Superior temporal gyrus (tissue), 1 donor: ENCODE measurements around the gene GALNT12.

Experiments used
- DNase-seq: peaks from one replicate; pipeline ENCODE4 v3.0.0-alpha.2; 2016; ENCODE audit errors: extremely low spot score

GALNT12 gene

GRCh38 chr9:98832768-98833089 is 25.3 kb downstream of the GALNT12 start:
- no peak for DNase-seq

- no peak for DNase-seq
These were observed 25.9 kb downstream of the GALNT12 start for GRCh38 chr9:98833090-98833956.

DNA sequence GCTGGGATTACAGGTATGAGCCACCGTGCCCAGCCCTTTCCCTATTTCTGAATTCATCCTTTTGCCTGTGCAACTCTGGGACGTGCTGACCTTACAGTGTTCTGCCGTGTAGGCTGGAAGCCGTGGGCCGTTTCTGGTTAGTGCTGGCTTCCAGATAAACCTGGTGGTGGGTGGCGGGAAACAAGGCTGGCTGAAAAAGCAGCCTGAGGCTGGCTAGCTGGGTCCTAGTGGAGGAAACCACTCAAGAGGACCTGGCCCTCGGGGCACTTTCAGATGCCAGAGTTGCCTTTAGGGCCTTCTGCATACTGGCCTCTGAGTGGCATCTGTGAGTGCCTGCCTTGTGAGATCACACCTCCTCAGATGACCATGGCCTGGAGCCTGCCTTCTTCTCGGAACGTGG is 26.9 kb downstream of the GALNT12 start:
- DNase-seq: no peak

- no peak for DNase-seq
These were observed 28.7 kb downstream of the GALNT12 start for GRCh38 chr9:98836206-98836605.

DNA sequence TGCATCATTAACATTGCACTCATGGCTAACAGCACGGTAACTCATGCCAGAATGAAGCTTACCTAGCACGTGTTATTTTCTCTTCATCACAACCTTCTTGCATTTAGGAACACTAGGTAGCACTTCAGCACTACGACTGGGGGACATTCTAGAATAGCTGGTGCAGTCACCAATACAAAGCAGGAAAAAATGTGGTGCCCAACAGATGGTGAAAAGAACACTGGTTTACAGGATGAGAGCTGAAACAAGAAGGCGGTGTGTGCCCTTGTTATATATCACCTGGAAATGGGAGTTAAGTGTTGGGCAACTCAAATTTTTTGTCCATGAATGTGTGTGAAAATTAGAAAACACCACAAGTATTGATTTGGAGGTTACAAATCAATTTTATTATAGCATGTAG is 30.0 kb downstream of the GALNT12 start:
- no peak for DNase-seq

GRCh38 chr9:98838155-98838867 is 30.8 kb downstream of the GALNT12 start:
- no peak for DNase-seq

DNA sequence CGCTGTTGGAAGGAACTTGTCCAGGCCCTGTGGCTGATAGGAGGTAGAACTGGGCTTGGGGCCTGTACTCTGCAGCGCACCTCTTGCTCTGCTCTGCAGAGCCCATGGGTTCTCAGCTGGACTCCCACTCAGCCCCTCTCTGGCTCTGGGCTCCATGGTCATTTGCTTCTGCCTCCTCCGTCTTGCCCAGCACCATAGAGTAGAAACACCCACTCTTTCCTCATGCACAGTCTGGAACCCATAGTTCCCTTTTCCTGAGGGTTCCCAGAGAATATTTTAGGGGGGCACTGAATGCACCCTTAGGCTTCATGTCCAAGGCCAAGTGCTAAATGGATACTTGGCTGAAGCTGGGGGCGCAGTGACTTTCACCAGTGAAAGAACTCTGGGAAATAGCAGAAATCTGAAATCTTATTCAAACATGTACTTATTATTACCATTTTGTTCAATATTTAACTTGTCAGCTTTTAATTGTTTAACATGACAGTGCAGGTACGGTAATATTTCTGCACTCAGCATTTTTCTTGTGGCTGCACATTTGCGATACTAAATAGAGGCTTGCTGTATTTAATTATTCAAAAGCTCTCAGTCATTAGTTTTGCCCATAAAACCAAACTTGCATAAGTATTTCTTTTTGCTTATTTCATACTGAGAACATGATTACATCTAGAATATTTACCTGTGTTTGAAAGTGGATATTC is 31.5 kb downstream of the GALNT12 start:
- DNase-seq: no peak

DNA sequence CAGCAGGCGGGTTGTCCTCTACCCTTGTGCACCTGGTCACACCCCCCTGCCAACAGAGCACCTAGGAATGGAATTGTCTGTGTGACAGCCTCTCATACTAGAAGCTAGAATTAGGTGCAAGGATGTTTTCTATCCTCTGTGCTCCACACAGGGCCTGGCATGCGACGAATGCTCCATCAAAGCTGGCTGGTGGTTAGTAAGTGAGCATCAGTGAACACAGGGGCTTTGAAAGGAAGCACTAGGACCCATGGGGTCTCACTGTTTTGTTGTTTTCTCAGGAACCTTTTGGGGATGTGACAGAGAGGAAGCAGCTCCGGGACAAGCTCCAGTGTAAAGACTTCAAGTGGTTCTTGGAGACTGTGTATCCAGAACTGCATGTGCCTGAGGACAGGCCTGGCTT is 32.3 kb downstream of the GALNT12 start:
- DNase-seq: no peak

DNA sequence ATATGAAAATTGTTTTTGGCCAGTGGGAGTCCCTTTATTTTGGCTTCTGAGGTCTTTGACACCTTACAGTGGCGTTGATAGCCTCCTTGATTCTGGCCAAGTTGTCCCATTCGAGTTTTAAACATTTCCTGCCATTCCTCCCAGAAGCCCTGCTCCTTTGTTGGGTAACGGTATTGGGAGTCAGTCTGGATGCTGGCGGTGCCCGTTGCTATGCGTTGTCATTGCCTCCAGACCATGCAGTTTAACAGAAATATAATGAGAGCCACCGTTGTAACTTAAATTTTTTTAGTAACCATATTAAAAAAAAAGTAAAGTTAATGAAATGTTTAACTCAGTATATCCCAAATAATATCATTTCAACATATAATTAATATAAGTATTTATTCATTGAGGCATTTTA is 35.0 kb downstream of the GALNT12 start:
- no peak for DNase-seq

- DNase-seq: no peak
These were observed 38.6 kb downstream of the GALNT12 start for GRCh38 chr9:98846081-98846480.

GRCh38 chr9:98846879-98847278 is 39.4 kb downstream of the GALNT12 start:
- DNase-seq: no peak

DNA sequence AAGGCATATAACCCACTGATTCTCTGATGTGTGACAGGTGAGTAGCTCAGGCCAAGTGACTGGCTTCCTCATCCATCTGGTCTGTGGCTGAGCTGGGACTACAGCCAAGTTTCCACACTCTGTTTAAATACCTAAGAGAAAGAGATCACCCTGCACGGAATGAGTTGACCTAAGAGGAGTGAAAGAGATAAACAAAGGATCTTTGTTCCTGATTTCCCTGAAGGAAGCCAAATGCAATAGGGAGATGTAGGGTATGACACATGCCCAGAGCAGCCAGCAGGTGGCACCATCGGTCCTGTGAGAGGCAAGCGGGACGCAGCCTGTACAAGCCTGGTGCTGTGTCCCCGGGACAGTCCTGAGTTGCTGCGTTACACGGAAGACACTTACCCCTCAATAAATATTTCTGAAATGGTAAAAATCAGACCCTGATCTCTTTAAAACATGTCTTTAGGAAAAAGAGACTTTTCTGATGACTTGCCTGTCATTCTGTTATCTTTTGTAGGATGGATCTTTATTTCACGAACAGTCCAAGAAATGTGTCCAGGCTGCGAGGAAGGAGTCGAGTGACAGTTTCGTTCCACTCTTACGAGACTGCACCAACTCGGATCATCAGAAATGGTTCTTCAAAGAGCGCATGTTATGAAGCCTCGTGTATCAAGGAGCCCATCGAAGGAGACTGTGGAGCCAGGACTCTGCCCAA is 41.1 kb downstream of the GALNT12 start:
- peak; percentile 97 for DNase-seq

DNA sequence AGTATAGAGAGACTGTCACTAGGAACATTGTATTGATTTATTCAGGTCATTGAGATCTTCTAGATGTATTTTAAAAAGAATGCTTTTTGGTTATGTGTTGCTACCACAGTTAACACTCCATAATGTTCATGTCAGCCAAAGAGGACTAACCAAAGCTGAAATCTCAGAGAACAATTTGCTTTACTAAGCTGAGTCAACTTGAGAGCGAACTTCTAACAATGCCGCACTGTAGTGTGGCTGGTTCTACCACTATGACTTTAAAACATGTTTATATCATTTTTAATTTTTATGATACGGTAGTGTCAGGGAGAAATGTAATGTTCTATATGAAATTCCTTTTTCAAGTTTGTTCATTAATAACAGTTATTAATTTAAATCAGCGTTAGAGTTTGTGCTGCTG is 42.1 kb downstream of the GALNT12 start:
- no peak for DNase-seq

DNA sequence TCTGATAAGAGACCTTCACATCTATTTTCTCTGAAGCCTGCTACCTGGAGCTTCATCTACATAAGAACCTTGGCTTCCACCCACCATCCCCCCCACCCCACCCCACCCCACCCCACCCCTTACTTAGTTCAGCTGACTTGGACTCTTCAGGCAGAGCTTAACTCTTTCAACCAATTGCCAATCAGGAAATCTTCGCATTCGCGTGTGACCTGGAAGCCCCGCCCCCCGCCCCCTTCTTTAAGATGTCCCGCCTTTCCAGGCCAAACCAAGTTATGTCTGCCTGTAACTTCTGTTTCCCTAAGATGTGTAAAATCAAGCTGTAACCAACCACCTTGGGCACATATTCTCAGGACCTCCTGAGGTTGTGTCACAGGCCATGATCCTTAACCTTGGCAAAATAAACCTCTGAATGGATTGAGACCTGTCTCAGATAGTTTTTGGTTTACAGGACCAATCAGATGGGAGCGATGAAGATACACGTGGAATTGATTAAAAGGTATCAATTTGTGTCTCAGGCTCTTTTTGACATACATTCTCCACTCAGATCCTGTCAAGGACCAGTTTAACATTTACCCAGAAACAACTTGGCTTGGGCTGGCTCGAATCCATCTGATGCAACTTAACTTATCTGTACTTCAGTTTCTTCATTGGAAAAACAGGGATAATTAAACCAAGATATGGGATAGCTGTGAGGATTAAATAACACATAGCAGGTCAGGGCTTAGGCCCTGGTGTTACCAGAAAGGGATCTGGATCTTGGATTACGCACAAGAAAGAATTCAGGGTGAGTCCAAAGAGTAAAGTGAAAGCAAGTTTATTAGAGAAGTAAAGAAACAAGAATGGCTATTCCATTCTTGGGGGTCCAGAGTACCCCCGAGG is 43.6 kb downstream of the GALNT12 start:
- DNase-seq: no peak

DNA sequence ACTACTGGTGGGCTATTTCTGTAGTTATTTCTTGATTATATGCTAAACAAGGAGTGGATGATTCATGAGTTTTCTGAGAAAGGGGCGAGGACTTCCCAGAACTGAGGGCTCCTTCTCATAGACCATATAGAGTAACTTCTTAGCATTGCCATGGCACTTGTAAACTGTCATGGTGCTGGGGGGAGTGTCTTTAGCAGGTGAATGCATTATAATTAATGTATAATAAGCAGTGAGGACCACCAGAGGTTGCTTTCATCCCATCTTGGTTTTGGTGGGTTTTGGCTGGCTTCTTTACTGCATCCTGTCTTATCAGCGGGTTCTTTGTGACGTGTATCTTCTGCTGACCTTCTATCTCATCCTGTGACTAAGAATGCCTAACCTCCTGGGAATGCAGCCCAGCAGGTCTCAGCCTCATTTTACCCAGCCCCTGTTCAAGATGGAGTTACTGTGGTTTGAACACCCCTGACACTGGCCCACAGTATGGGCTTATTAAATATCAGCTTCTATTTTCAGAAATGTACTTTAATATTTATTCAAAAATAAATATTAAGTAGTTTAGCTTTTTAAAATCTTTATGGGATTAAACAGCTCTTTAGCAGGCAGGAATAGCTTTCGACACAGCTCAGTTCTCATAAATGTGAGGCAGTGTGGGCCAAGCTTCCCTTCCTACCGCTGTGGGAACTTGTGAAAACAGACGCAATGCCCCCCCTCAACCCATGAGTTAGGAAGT is 44.4 kb downstream of the GALNT12 start:
- no peak for DNase-seq

DNA sequence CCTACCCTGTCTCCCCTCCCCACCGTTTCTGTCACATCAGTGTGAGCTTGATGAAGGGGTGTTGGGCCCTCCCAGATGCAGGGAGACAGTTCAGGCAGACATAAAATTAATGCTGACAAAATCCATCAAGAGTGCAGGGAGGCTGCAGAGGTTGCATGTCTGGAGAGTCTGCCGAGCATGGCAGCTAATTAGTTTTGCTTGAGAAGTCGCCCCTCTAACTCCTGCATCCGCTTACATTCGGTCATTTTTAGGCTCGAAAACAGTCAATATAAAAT is 44.9 kb downstream of the GALNT12 start:
- no peak for DNase-seq

GRCh38 chr9:98852961-98853360 is 45.5 kb downstream of the GALNT12 start:
- no peak for DNase-seq

DNA sequence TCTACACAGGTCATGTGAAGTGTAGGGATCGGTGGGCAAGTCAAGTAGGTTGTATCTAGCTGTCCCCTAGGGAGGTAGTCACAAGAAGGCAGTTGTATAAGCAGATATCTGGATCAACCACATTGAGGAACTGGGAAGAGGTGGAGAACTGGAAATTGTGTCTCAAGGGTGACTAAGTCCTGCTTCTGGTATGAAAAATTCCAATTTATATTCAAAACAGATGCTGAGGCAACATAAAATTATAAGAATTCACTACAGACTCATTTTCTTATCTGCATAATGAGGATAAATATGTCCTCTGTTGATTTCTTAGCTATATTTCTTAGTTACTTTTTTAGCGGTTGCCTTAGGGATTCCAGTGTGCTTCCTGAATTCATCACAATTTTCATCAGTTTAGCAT is 46.8 kb downstream of the GALNT12 start:
- no peak for DNase-seq

DNA sequence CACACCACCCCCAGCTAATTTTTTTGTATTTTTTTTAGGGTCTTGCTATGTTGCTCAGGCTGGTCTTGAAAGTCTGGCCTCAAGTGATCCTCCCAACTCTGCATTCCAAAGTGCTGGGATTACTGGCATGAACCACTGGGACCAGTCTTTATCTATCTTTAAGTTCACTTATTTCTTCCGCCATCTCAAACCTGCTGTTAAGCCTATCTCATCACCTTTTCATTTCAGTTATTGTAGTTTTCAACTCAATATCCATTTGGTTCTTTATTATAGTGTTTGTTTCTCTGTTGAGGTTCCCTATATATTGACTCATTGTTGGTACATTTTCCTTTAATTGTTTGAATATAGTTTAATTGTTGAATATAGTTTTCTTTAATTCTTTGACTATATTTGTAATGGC is 48.1 kb downstream of the GALNT12 start:
- DNase-seq: no peak

- DNase-seq: no peak
These were observed 49.5 kb downstream of the GALNT12 start for GRCh38 chr9:98856982-98857381.

GRCh38 chr9:98859941-98860340 is 52.5 kb downstream of the GALNT12 start:
- no peak for DNase-seq
